GM19328 (cell line): Measurements from ENCODE around the gene LINC00237.

Source experiments
- ATAC-seq: cut with Tn5 transposase; IDR thresholded peaks from one replicate; pipeline ENCODE4 v1.9.1; 2021; ENCODE audit warnings: mild to moderate bottlenecking, moderate library complexity; ENCODE audit not compliant: unreplicated experiment

LINC00237 gene

GRCh38 chr20:21106171-21107017, at the start of gene LINC00237:
Gene LINC00237, minus strand, starts transcription at chr20:21106358.
- no peak for ATAC-seq

GRCh38 chr20:21155268-21155667, 49.1 kb upstream of the LINC00237 start:
- ATAC-seq: no peak

GRCh38 chr20:21154692-21155091, 48.5 kb upstream of the LINC00237 start:
- ATAC-seq: no peak

GRCh38 chr20:21151791-21152190, 45.6 kb upstream of the LINC00237 start:
- no peak for ATAC-seq

GRCh38 chr20:21149344-21149743, 43.2 kb upstream of the LINC00237 start:
- no peak for ATAC-seq

- no peak for ATAC-seq
Measured at GRCh38 chr20:21147593-21147992, 41.4 kb upstream of the LINC00237 start.

GRCh38 chr20:21146215-21146614, 40.1 kb upstream of the LINC00237 start:
- no peak for ATAC-seq

GRCh38 chr20:21145424-21145823, 39.3 kb upstream of the LINC00237 start:
- no peak for ATAC-seq

GRCh38 chr20:21143194-21143890, 37.2 kb upstream of the LINC00237 start:
- ATAC-seq: no peak

- no peak for ATAC-seq
Measured at GRCh38 chr20:21141825-21142224, 35.7 kb upstream of the LINC00237 start.

GRCh38 chr20:21139881-21140566, 33.9 kb upstream of the LINC00237 start:
- ATAC-seq: no peak

GRCh38 chr20:21137078-21137477, 30.9 kb upstream of the LINC00237 start:
- no peak for ATAC-seq

- no peak for ATAC-seq
Measured at GRCh38 chr20:21136015-21136732, 30.0 kb upstream of the LINC00237 start.

GRCh38 chr20:21134883-21135493, 28.8 kb upstream of the LINC00237 start:
- no peak for ATAC-seq

- no peak for ATAC-seq
Measured at GRCh38 chr20:21133917-21134622, 27.9 kb upstream of the LINC00237 start.

GRCh38 chr20:21133404-21133803, 27.2 kb upstream of the LINC00237 start:
- ATAC-seq: no peak

- no peak for ATAC-seq
Measured at GRCh38 chr20:21129861-21130260, 23.7 kb upstream of the LINC00237 start.

GRCh38 chr20:21127201-21127981, 21.2 kb upstream of the LINC00237 start:
- ATAC-seq: no peak

- ATAC-seq: no peak
Measured at GRCh38 chr20:21126581-21126870, 20.4 kb upstream of the LINC00237 start.
